Measurements from ENCODE around the gene RAB7B. TPM values are rescaled to one million over a fixed set of nuclear protein-coding genes. Genes with fewer than 3 reads are reported as not detected.

Gene RAB7B
- total RNA-seq, 2 experiments from 2014 or later = not detected

- no peak for ATAC-seq
- H3K27ac Mint-ChIP-seq = no peak overlapping the region
- H3K4me1 Mint-ChIP-seq = no peaks in the 10 kb centered on the region
- no peak for DNase-seq
- no peak overlapping the region for H3K4me3 Mint-ChIP-seq
- H3K36me3 Mint-ChIP-seq = no peaks in the 10 kb centered on the region
- peaks cover 19% of the 10 kb centered on the region for H3K9me3 Mint-ChIP-seq (ENCODE audit: low read depth)
- CTCF ChIA-PET = no interaction called here
- no peaks in the 10 kb centered on the region for H3K27me3 Mint-ChIP-seq
Measured at GRCh38 chr1:205973377-205974232, 29.6 kb downstream of the RAB7B start.

DNA sequence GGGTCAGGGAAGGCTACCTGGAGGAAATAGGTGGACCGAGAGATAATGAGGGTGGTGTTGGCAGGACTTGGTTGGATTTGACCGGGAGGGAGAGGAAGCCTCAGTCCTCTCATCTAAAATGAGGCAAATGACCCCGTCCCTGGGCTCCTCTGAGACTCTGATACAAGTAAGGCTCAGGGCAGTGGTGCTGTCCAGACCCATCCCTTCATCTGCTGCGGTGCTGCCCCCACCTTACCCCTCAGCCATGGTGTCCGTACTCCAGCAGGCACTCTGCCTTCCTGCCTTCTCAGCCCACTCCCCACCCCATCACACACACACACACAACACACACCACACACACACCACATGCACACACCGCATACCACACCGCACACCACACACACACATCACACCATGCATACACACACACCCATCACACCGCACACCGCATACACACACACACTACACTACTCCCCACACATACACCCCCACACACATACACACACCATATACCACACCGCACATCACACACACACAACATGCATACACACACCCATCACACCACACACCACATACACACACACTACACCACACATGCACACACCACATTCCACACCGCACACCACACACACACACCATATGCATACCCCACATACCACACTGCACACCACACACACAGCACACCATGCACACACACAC lies 30.6 kb downstream of the RAB7B start:
- no peaks in the 10 kb centered on the region for H3K36me3 Mint-ChIP-seq
- DNase-seq (no peak), ATAC-seq (peak; percentile 78)
- H3K27me3 Mint-ChIP-seq = no peaks in the 10 kb centered on the region
- H3K4me3 Mint-ChIP-seq = no peak overlapping the region
- no peak overlapping the region for H3K27ac Mint-ChIP-seq
- no peaks in the 10 kb centered on the region for H3K4me1 Mint-ChIP-seq
- peaks cover 19% of the 10 kb centered on the region for H3K9me3 Mint-ChIP-seq (ENCODE audit: low read depth)
- CTCF ChIA-PET = interaction anchor here (1.2 to 2.2 kb wide), 2 partner anchors 180 to 314 kb away, joined by 3 to 11 read pairs; no protein-coding TSS in a partner anchor

DNA sequence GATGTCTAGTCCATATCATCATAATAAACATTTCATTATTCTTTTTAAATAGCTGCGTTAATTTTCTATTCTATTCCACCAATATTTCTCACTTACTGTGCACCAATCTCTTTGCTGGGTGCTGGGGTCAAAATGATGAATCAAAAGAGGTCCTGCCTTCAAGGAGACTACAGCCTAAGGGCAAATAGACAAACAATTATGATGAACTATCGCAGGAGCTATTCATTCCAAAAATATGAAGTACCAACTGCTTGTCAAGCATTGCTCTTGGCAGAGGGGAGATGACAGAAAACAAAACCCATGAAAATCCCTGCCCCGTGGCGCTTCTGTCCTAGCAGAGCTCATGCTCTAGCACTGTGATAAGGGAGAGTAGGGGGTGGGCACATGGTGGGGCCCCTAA lies 31.1 kb downstream of the RAB7B start:
- Mint-ChIP-seq H3K27ac (no peak overlapping the region), H3K36me3 (no peaks in the 10 kb centered on the region), H3K4me1 (no peaks in the 10 kb centered on the region), H3K9me3 (ENCODE audit: low read depth) (peaks cover 19% of the 10 kb centered on the region), H3K4me3 (no peak overlapping the region), H3K27me3 (no peaks in the 10 kb centered on the region)
- peak; percentile 59 for ATAC-seq
- CTCF ChIA-PET = interaction anchor here (1.2 to 2.2 kb wide), 3 partner anchors 11 to 313 kb away, joined by 3 to 11 read pairs (median 10); no protein-coding TSS in a partner anchor
- no peak for DNase-seq

DNA sequence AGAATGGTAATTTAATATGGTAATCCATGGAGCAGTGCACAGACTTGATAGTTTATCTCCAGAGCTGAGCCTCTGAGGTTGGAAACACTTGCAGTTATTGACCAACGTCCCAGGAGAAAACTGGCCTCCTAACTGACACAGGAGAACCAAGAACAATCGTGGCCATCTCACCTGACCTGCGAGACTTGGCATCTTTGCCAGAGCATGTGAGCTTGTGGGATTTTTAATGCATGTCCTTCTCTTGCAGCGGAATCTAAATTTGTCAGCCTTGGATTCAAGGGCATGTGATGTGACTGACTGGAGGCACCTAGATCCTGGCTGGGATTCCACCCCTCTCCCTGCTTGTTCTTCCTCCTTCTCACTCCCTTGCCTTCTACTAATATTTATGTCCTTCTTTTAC lies 32.1 kb downstream of the RAB7B start:
- CTCF ChIA-PET = interaction anchor here (1.3 to 4.5 kb wide), 4 partner anchors 7 to 379 kb away, joined by 4 to 25 read pairs (median 10); no protein-coding TSS in a partner anchor
- Mint-ChIP-seq H3K4me3 (no peak overlapping the region), H3K27ac (no peak overlapping the region), H3K27me3 (no peaks in the 10 kb centered on the region), H3K9me3 (ENCODE audit: low read depth) (peaks cover 19% of the 10 kb centered on the region), H3K4me1 (no peaks in the 10 kb centered on the region), H3K36me3 (no peaks in the 10 kb centered on the region)
- ATAC-seq (no peak), DNase-seq (no peak)

- Mint-ChIP-seq H3K4me1 (no peaks in the 10 kb centered on the region), H3K27ac (no peak overlapping the region), H3K36me3 (no peaks in the 10 kb centered on the region), H3K9me3 (ENCODE audit: low read depth) (peaks cover 19% of the 10 kb centered on the region), H3K27me3 (no peaks in the 10 kb centered on the region), H3K4me3 (no peak overlapping the region)
- ATAC-seq = no peak
- CTCF ChIA-PET = interaction anchor here (1.3 to 4.5 kb wide), 4 partner anchors 7 to 379 kb away, joined by 4 to 25 read pairs (median 10); no protein-coding TSS in a partner anchor
- no peak for DNase-seq
Measured at GRCh38 chr1:205970486-205970885, 32.7 kb downstream of the RAB7B start.

- ATAC-seq = no peak
- DNase-seq = no peak
- Mint-ChIP-seq H3K36me3 (no peaks in the 10 kb centered on the region), H3K4me3 (no peak overlapping the region), H3K4me1 (no peaks in the 10 kb centered on the region), H3K9me3 (ENCODE audit: low read depth) (peaks cover 10% of the 10 kb centered on the region), H3K27ac (no peak overlapping the region), H3K27me3 (no peaks in the 10 kb centered on the region)
- CTCF ChIA-PET = interaction anchor here (3.2 to 4.5 kb wide), 2 partner anchors 8 to 310 kb away, joined by 10 to 25 read pairs; no protein-coding TSS in a partner anchor
Measured at GRCh38 chr1:205969229-205969628, 34.0 kb downstream of the RAB7B start.

GRCh38 chr1:205967554-205968335 lies 35.5 kb downstream of the RAB7B start:
- DNase-seq (no peak), ATAC-seq (no peak)
- no peaks in the 10 kb centered on the region for H3K36me3 Mint-ChIP-seq
- H3K27ac Mint-ChIP-seq = no peak overlapping the region
- no peaks in the 10 kb centered on the region for H3K27me3 Mint-ChIP-seq
- H3K4me3 Mint-ChIP-seq = no peak overlapping the region
- CTCF ChIA-PET = interaction anchor here (3.2 to 4.5 kb wide), 2 partner anchors 10 to 309 kb away, joined by 10 to 25 read pairs; no protein-coding TSS in a partner anchor
- H3K9me3 Mint-ChIP-seq (ENCODE audit: low read depth) = no peaks in the 10 kb centered on the region
- H3K4me1 Mint-ChIP-seq = no peaks in the 10 kb centered on the region

DNA sequence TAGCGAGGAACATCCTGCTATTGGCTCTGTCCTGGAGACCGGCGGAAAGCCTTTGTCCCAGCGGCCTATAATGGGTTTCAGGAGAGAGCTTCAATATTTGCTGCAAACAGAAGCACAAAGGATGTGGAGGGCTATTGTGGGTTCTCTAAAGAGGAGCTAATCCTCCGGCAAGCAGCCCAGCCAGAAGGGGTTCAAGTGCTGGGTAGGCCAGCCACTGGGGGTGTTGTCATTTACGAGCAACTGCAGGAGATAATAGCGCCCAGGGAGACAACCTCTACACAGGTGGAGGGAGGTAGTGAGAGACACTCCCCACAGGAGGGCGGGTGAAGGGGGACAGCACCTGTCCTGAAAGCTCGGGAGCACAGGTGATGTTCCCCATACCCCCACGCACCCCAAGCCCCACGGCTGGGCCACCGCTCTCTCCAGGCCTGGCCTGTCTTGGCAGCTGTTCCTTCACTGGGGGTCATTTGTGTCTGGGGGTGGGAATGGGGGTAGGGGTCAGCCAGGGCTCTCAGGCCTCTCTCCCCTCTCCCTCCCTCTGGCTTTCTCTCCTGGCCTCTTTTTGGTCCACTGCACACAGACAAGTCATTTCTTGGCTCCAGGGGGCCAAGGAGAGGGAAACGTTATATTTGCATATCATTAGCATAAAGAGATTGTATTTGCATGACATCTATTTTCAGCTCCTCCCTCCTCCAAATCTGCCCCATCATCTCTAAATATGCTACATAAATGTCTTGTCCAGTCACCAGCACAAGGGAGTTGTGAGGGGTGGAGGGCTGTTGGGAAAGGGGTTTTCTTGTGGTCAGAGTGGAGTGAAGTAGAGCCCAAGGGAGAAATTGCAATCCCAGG lies 37.9 kb downstream of the RAB7B start:
- no peak for ATAC-seq
- peaks cover 3% of the 10 kb centered on the region for H3K27me3 Mint-ChIP-seq
- no peaks in the 10 kb centered on the region for H3K36me3 Mint-ChIP-seq

GRCh38 chr1:205963352-205964155 lies 39.6 kb downstream of the RAB7B start:
- H3K36me3 Mint-ChIP-seq = no peaks in the 10 kb centered on the region
- ATAC-seq (no peak), DNase-seq (no peak)
- no peak overlapping the region for H3K27ac Mint-ChIP-seq
- CTCF ChIA-PET = no interaction called here
- H3K4me3 Mint-ChIP-seq = no peak overlapping the region
- H3K9me3 Mint-ChIP-seq (ENCODE audit: low read depth) = no peaks in the 10 kb centered on the region
- H3K27me3 Mint-ChIP-seq = peaks cover 15% of the 10 kb centered on the region
- peaks cover 6% of the 10 kb centered on the region for H3K4me1 Mint-ChIP-seq

More for the DNA sequence above, 37.9 kb downstream of the RAB7B start:
- Mint-ChIP-seq H3K27ac (no peak overlapping the region), H3K4me3 (no peak overlapping the region), H3K9me3 (ENCODE audit: low read depth) (no peaks in the 10 kb centered on the region), H3K4me1 (peaks cover 6% of the 10 kb centered on the region)
- DNase-seq = no peak
- CTCF ChIA-PET = interaction anchor here (0.9 kb wide), 1 partner anchor 12 kb away, joined by 5 read pairs; no protein-coding TSS in a partner anchor

DNA sequence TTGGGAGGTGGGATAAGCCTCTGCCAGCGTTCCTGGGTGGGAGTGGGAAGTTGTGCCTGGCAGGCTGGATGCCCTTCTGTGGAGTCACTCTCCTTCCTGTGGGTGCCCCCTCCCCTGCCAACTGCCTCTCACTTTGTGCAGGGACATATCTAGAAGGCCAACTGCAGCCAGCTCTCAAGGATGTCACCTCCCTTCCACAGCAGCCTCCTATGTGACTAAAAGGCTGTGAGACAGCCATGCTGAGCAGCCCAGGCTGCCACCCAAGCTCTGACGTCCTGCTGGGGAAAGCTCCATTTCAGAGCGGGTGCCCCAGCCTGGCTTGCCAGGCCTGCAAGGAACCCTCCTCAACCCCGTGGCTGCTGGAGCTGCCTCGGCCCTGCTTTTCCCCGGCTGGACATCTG lies 40.4 kb downstream of the RAB7B start:
- Mint-ChIP-seq H3K27ac (no peak overlapping the region), H3K27me3 (peaks cover 18% of the 10 kb centered on the region), H3K36me3 (no peaks in the 10 kb centered on the region), H3K4me3 (no peak overlapping the region), H3K9me3 (ENCODE audit: low read depth) (no peaks in the 10 kb centered on the region), H3K4me1 (peaks cover 6% of the 10 kb centered on the region)
- no peak for ATAC-seq
- DNase-seq = no peak
- CTCF ChIA-PET = interaction anchor here (3.0 to 3.9 kb wide), 2 partner anchors 8 to 15 kb away, joined by 10 to 19 read pairs; no protein-coding TSS in a partner anchor

DNA sequence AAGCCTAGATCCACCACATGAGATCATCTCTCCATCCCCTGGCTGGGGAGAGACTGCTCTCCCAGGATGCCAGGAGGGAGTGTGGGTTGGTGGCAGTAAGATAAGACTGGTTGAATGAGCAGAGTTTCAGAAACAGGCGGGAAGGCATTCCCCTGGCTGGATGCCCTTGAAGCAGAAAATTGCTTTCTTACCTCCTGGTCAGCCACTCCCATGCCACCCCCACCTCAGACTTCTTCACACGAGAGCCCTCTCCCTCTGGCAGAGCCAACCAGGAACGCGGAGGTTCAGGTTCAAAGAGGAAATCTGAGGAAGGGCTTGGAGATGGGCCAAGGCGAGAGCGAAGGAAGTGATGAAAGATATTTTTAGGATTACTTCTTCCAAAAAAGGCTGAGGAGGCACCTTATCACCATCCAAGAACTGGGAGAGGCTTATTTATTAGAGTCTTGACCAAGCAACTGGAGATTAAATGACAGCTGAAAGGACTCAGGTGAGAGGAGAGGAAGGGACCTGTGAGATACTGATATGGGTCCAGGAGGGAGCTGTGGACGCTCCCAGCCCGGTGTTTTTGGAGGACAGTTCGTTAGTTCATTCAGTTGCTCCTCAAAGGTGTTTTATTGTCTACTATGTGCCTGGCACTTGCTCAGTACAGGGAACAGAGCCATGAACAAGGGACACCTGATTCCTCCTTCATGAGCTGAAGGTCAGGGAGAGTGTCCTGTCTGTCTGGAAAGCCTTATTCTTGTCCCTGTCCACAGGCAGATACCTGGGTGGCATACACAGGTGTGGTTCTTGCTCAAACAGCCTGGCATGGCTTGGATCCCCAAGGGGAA lies 41.0 kb downstream of the RAB7B start:
- H3K9me3 Mint-ChIP-seq (ENCODE audit: low read depth) = no peaks in the 10 kb centered on the region
- no peak overlapping the region for H3K27ac Mint-ChIP-seq
- ATAC-seq (no peak), DNase-seq (no peak)
- H3K4me1 Mint-ChIP-seq = peaks cover 6% of the 10 kb centered on the region
- CTCF ChIA-PET = interaction anchor here (0.6 to 3.9 kb wide), 4 partner anchors 9 to 45 kb away, joined by 3 to 19 read pairs (median 6); no protein-coding TSS in a partner anchor
- peaks cover 21% of the 10 kb centered on the region for H3K27me3 Mint-ChIP-seq
- no peaks in the 10 kb centered on the region for H3K36me3 Mint-ChIP-seq
- no peak overlapping the region for H3K4me3 Mint-ChIP-seq
